HCT116 (cell line): ENCODE data around the gene YTHDC2. TPM values are rescaled to one million over a fixed set of nuclear protein-coding genes. Genes with fewer than 3 reads are reported as not detected.

Source experiments
- ATAC-seq: fragments of 200-7000 bp; cut with Tn5 transposase; 2 replicates; pipeline ENCODE4 v1.9.1; 2020; ENCODE audit warnings: mild to moderate bottlenecking, moderate library complexity
- BruUV-seq: library from RNA; stranded (reverse); fragments of 400-500 nt; replicated peaks from 2 replicates; lab custom pipeline; 2021; lab: Mats Ljungman, UMichigan
- CTCF ChIA-PET: fragments of 300-600 bp; sonication (Branson Sonifier 250); formaldehyde crosslinking; loops from one replicate; lab custom pipeline; 2021; ENCODE audit warnings: antibody characterized with exemption; lab: Charles Lee
- POLR2A ChIA-PET: fragments of 300-600, 350-600 bp; sonication (Branson Sonifier 250); formaldehyde crosslinking; loops from one replicate; lab custom pipeline; 2021; ENCODE audit warnings: antibody characterized with exemption; lab: Charles Lee
- RAD21 ChIA-PET, 2 experiments: fragments of 300-600 bp; sonication (Branson Sonifier 250); formaldehyde crosslinking; loops; one replicate each; lab custom pipeline; 2023; ENCODE audit warnings: low total read pairs in 2 of 2; ENCODE audit not compliant: uncharacterized antibody in 2 of 2, unreplicated experiment in 2 of 2, low non-redundant PET in 1 of 2; lab: Charles Lee
- DNase-seq: peaks from one replicate; pipeline ENCODE4 v3.0.0-alpha.2; 2010; ENCODE audit warnings: low read depth, low spot score
- H2AFZ ChIP-seq: fragments of 200-600 bp; shearing (Covaris generic), sonication (generic); 2 replicates; pipeline ENCODE4 v1.6.1; 2017; ENCODE audit warnings: low read depth, mixed run types, mixed read lengths, antibody characterized with exemption, low read length; ENCODE audit not compliant: poor library complexity, severe bottlenecking
- H3K27ac ChIP-seq: 2 replicates; pipeline ENCODE4 v1.5.1; 2012; ENCODE audit warnings: low read depth, low read length
- H3K27me3 ChIP-seq: fragments of 200-600 bp; sonication (generic); 2 replicates; pipeline ENCODE4 v1.6.1; 2016; ENCODE audit warnings: mixed run types, low read length, mixed read lengths; ENCODE audit not compliant: insufficient read depth
- H3K36me3 ChIP-seq, 2 experiments: fragments of 200-500 bp in 1 of 2; fragments of 200-600 bp in 1 of 2; sonication (Bioruptor generic) in 1 of 2; sonication (generic) in 1 of 2; 2 replicates each; pipeline versions ENCODE4 v1.5.1 to v1.6.1; 2014 to 2016; ENCODE audit warnings: low read length in 2 of 2, inconsistent platforms in 1 of 2, mixed read lengths in 1 of 2, mixed run types in 1 of 2; ENCODE audit not compliant: insufficient read depth in 2 of 2, control insufficient read depth in 1 of 2
- H3K4me1 ChIP-seq, 2 experiments: fragments of 200-600 bp in 1 of 2; sonication (generic) in 1 of 2; 2 replicates each; pipeline versions ENCODE4 v1.5.1 to v1.6.1; 2012 to 2017; ENCODE audit warnings: low read length in 2 of 2, inconsistent platforms in 1 of 2, mild to moderate bottlenecking in 1 of 2, mixed read lengths in 1 of 2, mixed run types in 1 of 2, moderate library complexity in 1 of 2; ENCODE audit not compliant: insufficient read depth in 2 of 2, control insufficient read depth in 1 of 2
- H3K4me2 ChIP-seq: fragments of 200-600 bp; sonication (generic); 2 replicates; pipeline ENCODE4 v1.6.1; 2017; ENCODE audit warnings: mixed run types, low read length, mixed read lengths
- H3K4me3 ChIP-seq, 2 experiments: fragments of 200-600 bp in 1 of 2; sonication (generic) in 1 of 2; replicated peaks in 1 of 2; 2 replicates each; pipeline ENCODE4 v1.5.1; 2011 to 2016; ENCODE audit warnings: low read length in 2 of 2, control low read depth in 1 of 2, low read depth in 1 of 2, mild to moderate bottlenecking in 1 of 2, mixed read lengths in 1 of 2, mixed run types in 1 of 2
- H3K79me2 ChIP-seq: fragments of 200-600 bp; sonication (generic); 2 replicates; pipeline ENCODE4 v1.6.1; 2017; ENCODE audit warnings: mild to moderate bottlenecking, mixed run types, low read length, moderate library complexity, mixed read lengths; ENCODE audit not compliant: insufficient read depth
- H3K9ac ChIP-seq: fragments of 200-600 bp; sonication (generic); 2 replicates; pipeline ENCODE4 v1.6.1; 2016; ENCODE audit warnings: low read length, mixed read lengths
- H3K9me2 ChIP-seq: fragments of 200-600 bp; sonication (generic), shearing (Covaris generic); 2 replicates; pipeline ENCODE4 v1.6.1; 2017; ENCODE audit warnings: mixed run types, mild to moderate bottlenecking, moderate library complexity; ENCODE audit not compliant: insufficient read depth
- H3K9me3 ChIP-seq, 2 experiments: fragments of 200-500 bp in 1 of 2; fragments of 200-600 bp in 1 of 2; sonication (Bioruptor generic) in 1 of 2; sonication (generic) in 1 of 2; 2 replicates each; pipeline ENCODE4 v1.6.1; 2014 to 2017; ENCODE audit warnings: low read length in 2 of 2, mixed read lengths in 2 of 2, inconsistent platforms in 1 of 2, low read depth in 1 of 2, mild to moderate bottlenecking in 1 of 2, mixed run types in 1 of 2, moderate library complexity in 1 of 2; ENCODE audit not compliant: control insufficient read depth in 1 of 2, insufficient read depth in 1 of 2
- H4K20me1 ChIP-seq: fragments of 200-600 bp; sonication (generic), shearing (Covaris generic); 2 replicates; pipeline ENCODE4 v1.6.1; 2017; ENCODE audit warnings: mixed run types, mild to moderate bottlenecking, moderate library complexity; ENCODE audit not compliant: insufficient read depth
- EZH2phosphoT487 ChIP-seq: fragments of 200-600 bp; IDR thresholded peaks from 2 replicates; pipeline ENCODE4 v1.6.1; 2018; ENCODE audit warnings: antibody characterized with exemption, borderline replicate concordance
- POLR2AphosphoS5 ChIP-seq: IDR thresholded peaks from 2 replicates; pipeline ENCODE4 v1.6.1; 2011; ENCODE audit warnings: mild to moderate bottlenecking, low read depth, low read length, moderate library complexity
- SP1 ChIP-seq: IDR thresholded peaks from 2 replicates; pipeline ENCODE4 v1.6.1; 2012; ENCODE audit warnings: low read depth
- intact Hi-C: fragments of 100-400 bp; cut with micrococcal nuclease; formaldehyde crosslinking; loops from 2 replicates; pipeline ENCODE4 v1.10.0; 2022
- total RNA-seq: library from RNA; stranded (reverse); gene quantifications from one replicate; pipeline ENCODE4 v1.2.1, GENCODE V29; 2021; ENCODE audit not compliant: unreplicated experiment
- TF ChIP-seq, protein P1 (sequence below): IDR thresholded peaks from 2 replicates; pipeline ENCODE4 v1.6.1; 2012

The YTHDC2 gene
- total RNA-seq, 1 experiment from 2014 or later: 22.2 TPM

DNA sequence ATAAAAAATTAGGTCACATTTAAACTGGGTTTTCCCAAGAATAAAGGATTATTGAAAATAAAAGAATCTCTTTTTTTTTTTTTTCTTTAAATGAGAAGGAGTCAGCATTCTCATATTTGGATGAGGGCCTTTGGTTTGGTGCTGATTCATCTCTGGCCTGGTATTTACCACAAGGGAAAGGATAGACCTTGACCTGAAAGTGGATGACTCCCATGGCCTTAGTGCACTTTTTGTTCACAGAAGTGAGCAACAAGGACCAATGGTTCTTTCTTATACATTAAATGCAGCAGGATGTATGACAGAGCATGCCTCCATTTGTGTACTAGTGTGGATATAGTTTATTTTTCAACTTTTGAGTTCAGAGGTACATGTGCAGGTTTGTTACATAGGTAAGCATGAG, 6.9 kb downstream of the YTHDC2 start:
- ATAC-seq: no peak
- CTCF ChIA-PET: no interaction called here

DNA sequence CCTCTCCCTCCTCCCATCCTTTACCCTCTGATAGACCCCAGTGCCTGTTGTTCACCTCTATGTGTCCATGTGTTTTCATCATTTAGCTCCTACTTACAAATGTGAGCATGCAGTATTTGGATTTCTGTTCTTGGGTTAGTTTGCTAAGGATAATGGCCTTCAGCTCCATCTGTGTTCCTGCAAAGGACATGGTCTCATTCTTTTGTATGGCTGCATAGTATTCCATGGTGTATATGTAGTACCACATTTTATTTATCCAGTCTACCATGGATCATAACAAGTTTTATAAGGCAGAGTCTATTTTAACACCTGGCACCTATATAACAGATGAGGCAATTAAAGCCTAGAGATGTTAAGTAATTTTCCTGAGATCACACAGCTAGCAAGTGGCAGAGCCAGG, 7.4 kb downstream of the YTHDC2 start:
- ChIA-PET CTCF (no interaction called here), POLR2A (no interaction called here)
- BruUV-seq: no TSS peak

More for the DNA sequence above, 6.9 kb downstream of the YTHDC2 start:
- DNase-seq: no peak
- ChIA-PET POLR2A (no interaction called here), RAD21 (no interaction called here)
- no peak overlapping the region for H3K4me3 ChIP-seq
- H3K4me1 ChIP-seq: no peaks in the 10 kb centered on the region
- H3K27ac ChIP-seq: no peak overlapping the region
- H3K36me3 ChIP-seq: peaks cover under 1 to 3% of the 10 kb centered on the region in 2 experiments; a peak in 3 of 4 replicates
- H4K20me1 ChIP-seq: 0 out of 2 replicates have a peak, but pooled peaks cover 4% of the 10 kb centered on the region
- no peak for TF ChIP-seq EZH2phosphoT487
- no peak for TF ChIP-seq SP1
- no peak for TF ChIP-seq POLR2AphosphoS5
- TF ChIP-seq, protein P1, sequence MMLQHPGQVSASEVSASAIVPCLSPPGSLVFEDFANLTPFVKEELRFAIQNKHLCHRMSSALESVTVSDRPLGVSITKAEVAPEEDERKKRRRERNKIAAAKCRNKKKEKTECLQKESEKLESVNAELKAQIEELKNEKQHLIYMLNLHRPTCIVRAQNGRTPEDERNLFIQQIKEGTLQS: no peak
- no peak overlapping the region for H3K9ac ChIP-seq
- H3K27me3 ChIP-seq: no peaks in the 10 kb centered on the region
- H3K9me3 ChIP-seq: no peaks in the 10 kb centered on the region
- intact Hi-C loops: no loop called here
- peaks cover 91% of the 10 kb centered on the region for H3K79me2 ChIP-seq
- BruUV-seq: no TSS peak
- no peaks in the 10 kb centered on the region for H3K9me2 ChIP-seq
- H2AFZ ChIP-seq: no peak overlapping the region
- no peak overlapping the region for H3K4me2 ChIP-seq

More for the DNA sequence above, 7.4 kb downstream of the YTHDC2 start:
- H2AFZ ChIP-seq: no peak overlapping the region
- TF ChIP-seq, protein P1: no peak
- TF ChIP-seq SP1: no peak
- H3K79me2 ChIP-seq: peaks cover 91% of the 10 kb centered on the region
- H3K9ac ChIP-seq: no peak overlapping the region
- ATAC-seq: no peak
- H3K9me2 ChIP-seq: no peaks in the 10 kb centered on the region
- no peaks in the 10 kb centered on the region for H3K4me1 ChIP-seq
- H3K9me3 ChIP-seq: no peaks in the 10 kb centered on the region
- no peak for DNase-seq
- no peak overlapping the region for H3K27ac ChIP-seq
- no peaks in the 10 kb centered on the region for H3K27me3 ChIP-seq
- no peak overlapping the region for H3K4me2 ChIP-seq
- peaks cover 0 to 3% of the 10 kb centered on the region in 2 experiments; a peak in 1 of 4 replicates for H3K36me3 ChIP-seq
- intact Hi-C loops: no loop called here
- H3K4me3 ChIP-seq: no peak overlapping the region
- RAD21 ChIA-PET: no interaction called here
- H4K20me1 ChIP-seq: 0 out of 2 replicates have a peak, but pooled peaks cover 4% of the 10 kb centered on the region
